ENCODE data around the gene C2orf76. TPM values are rescaled to one million over a fixed set of nuclear protein-coding genes. Genes with fewer than 3 reads are reported as not detected.
"Not testable (repeated sequence)": the region's sequence is repeated elsewhere in the genome, so short reads cannot be mapped to it uniquely, and the experiment has no call there.

Gene C2orf76
- polyA plus RNA-seq, 3 donors = 24.4 to 27.4 (median 27.3) TPM

- no peak for DNase-seq (ENCODE audit: low read depth in 3 of 3, low spot score in 2 of 3)
Observed at GRCh38 chr2:119377993-119378345, 11.3 kb upstream of the C2orf76 start.

DNA sequence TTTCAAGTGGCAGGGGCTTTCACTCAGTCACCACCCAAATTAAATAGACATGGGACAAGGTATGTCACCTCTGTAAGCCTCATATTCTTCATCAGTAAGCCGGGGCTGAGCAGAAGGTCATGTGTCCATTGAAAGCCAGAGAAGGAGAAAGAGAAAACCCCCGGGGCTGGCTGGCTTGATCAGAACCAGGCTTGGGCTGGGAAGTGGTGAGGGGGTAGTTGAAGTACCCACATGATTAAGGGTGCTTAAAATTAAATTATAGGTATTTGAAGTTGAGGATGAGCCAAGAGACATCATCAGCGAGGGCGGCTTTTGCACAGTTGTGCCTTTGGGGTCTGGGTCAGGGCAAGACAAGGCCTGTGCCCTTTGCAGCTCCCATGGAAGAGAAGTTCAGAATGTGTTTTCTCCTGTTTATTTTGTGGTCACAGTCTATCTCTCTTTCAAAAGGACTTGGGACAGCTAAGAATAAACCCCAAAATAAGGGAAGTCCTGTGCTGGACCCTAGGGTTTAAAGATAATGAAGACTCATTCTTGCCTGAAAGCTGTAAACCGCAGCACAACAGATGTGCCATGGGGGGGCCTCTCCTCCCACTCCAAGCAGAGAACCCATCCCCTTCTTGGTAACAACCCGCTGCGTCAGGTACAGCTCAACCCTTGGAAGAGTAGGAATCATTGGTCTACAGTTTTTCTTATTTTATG lies 10.8 kb upstream of the C2orf76 start:
- no peak for DNase-seq (ENCODE audit: low read depth in 3 of 3, low spot score in 2 of 3)

- no peak for DNase-seq (ENCODE audit: low read depth in 3 of 3, low spot score in 2 of 3)
Observed at GRCh38 chr2:119376810-119377209, 10.2 kb upstream of the C2orf76 start.

DNA sequence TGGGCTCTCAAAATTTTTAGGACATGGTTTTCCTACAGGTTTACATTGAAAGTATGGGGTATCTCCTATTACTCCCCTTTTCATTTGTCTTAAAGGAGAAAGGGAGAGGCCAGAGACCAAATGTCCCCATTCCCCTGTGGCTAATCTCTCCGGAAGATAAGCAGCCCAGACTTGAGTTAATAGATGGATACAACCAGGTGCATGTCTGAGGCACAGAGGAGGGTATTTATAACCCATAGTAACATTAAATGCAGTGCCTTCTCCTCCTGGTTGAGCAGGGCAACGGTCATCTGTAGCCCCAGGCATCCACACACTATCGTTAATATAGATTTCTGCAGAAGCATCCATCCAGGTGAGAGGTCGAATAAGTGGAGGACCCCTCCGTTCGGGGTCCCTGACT lies 9.8 kb upstream of the C2orf76 start:
- not testable (repeated sequence) for DNase-seq (ENCODE audit: low read depth in 3 of 3, low spot score in 2 of 3)

DNA sequence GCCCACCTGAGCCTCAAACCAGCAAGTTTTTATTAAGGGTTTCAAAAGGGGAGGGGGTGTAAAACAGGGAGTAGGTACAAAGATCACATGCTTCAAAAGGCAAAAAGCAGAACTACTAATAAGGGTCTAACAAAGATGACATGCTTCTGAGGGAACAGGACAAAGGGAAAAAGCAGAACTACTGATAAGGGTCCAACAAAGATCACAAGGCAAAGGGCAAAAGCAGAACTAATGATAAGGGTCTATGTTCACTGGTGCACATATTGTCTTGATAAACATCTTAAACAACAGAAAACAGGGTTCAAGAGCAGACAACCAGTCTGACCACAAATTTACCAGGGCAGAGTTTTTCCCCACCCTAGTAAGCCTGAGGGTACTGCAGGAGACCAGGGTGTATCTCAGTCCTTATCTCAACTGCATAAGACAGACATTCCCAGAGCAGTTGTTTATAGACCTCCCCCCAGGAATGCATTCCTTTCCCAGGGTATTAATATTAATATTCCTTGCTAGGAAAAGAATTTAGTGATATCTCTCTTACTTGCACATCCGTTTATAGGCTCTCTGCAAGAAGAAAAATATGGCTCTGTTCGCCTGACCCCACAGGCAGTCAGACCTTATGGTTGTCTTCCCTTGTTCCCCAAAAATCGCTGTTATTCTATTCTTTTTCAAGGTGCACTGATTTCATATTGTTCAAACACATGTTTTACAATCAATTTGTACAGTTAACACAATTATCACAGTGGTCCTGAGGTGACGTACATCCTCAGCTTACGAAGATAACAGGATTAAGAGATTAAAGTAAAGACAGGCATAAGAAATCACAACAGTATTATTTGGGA lies 7.5 kb upstream of the C2orf76 start:
- not testable (repeated sequence) for DNase-seq (ENCODE audit: low read depth in 3 of 3, low spot score in 2 of 3)

DNA sequence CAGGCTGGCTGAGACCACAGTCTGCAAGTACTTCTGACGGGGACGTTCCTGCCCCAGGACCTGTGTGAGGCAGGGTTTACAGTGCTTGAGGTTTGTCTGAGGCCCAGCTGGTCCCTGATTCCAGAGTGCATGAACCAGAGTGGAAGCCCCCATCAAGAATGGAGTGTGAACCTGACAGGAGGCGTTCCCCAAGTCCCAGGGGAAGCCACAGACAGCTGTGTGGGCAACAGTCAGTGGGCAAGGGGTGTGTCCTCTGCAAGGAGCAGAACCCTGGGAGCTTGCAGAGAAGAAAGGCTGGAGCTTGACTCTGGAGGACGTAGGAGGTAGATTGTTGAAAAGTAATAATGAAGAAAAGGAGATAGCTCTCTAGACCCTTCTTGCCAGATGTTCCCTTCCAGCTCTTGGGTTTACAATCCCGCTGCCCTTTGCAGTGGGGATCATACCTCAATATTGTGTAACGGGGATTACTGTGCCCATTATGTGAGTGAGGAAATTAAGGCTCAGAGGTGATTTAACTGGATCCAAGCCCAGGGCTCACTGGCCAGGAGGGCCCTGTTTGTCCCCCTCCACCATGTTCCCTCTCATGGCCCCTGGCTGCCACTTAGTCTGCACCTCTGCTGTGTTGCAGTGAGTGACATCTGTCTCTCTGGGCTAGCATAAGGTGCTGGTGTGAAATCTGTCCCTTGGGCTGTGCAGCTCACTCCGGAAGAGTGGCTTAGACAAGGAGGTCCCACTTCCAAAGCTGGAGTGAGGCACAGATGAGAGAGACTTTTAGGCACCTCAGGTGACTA lies 6.3 kb upstream of the C2orf76 start:
- no peak for DNase-seq (ENCODE audit: low read depth in 3 of 3, low spot score in 2 of 3)

GRCh38 chr2:119371111-119371510 lies 4.5 kb upstream of the C2orf76 start:
- DNase-seq (ENCODE audit: low read depth in 3 of 3, low spot score in 2 of 3) = no peak

GRCh38 chr2:119369845-119370244 lies 3.2 kb upstream of the C2orf76 start:
- DNase-seq (ENCODE audit: low read depth in 3 of 3, low spot score in 2 of 3) = no peak

DNA sequence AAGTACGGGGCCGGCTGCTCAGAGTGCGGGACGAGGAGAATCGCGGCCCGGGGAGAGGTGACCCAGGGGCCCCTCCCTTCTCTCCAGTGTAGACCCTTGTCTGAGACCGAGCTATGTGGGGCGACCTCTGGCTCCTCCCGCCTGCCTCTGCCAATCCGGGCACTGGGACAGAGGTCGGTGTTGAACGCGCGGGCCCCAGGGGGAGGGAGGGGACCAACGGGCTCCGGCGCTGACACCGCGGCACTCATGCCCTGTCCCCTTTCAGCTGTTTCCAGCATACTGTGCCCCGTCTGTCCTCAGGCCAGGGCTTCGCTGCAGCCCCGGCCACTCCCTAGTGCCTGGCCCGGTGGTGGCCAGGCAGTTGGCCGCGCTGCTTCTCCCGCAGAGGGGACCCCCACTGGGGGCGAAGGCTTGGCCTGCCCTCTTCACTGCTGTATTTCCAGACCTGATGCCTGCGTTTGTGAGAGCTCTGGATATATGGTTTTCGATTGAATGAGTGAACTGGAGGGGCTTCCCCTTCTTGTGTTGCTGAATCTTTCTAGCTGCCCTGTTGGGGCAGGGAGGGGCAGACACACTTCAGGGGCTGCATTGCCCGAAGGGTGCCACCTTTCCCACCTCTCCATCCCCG lies 952 bp upstream of the C2orf76 start:
- peak in 1 of 3 donors; percentile 18 for DNase-seq (ENCODE audit: low read depth in 3 of 3, low spot score in 2 of 3)

DNA sequence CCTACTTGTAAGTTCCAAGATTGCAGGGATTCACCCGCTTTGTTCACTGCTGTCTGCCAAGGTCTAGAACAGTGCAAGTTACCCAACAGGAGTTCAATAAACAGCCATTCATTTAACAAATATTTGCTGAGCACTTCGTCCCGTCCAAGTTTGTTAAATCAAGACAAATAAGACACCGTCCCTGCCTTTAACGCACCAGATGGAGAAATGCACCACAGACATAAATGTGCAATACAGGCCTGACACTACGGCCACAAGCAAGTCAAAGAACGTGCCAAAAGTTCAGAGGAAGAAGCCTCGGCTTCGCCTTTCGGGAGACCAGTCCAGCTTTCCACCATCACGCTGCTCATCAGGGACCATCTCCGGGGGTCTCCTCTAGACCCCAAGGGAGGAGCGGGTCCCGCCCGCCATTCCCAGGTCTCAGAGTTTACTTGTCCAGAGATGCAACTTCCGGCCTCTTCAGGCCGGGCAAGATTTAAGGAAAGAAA lies 429 bp downstream of the C2orf76 start:
- peak in 2 of 3 donors; percentile 14 to 29 for DNase-seq (ENCODE audit: low read depth in 3 of 3, low spot score in 2 of 3)

DNA sequence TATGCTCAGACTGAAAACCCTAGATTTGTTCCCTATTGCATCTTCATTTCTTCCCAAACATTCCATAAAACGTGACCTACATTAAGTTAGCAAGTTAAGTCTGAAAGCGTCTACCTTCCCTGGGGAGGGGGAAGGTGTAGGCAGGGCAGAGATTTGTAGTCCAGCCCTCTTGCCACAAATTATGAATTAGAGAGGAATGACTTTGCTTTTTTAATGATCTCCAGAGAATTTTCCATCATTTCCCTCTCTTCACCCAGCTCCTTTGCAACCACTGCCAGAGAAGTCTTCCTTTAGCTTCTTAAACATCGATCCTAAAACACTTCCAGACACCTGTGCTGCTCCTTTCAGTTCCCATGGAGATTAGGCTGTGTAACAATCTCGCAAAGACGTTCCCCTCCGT lies 1.2 kb downstream of the C2orf76 start:
- no peak for DNase-seq (ENCODE audit: low read depth in 3 of 3, low spot score in 2 of 3)

GRCh38 chr2:119364798-119365197 lies 1.8 kb downstream of the C2orf76 start:
- no peak for DNase-seq (ENCODE audit: low read depth in 3 of 3, low spot score in 2 of 3)

DNA sequence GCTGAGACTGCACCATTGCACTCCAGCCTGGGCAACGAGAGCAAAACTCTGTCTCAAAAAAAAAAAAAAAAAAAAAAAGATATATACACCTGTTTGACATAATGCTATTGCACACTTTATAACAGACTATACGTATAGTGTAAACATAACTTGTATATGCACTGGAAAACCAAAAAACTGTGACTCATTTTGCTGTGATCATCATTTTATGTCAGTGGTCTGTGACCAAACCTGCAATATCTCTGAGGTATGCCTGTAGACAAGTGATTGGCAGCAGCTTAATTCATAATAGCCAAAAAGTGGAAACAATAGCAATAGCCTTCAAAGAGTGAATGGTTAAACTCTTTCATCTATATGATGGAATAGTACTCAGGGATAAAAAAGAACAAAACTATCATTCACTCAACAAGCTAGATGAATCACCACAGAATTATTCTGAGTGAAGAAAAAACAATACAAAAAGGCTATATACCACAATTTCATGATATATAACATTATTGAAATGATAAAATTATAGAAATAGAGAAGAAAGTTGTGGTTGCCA lies 6.1 kb downstream of the C2orf76 start:
- DNase-seq (ENCODE audit: low read depth in 3 of 3, low spot score in 2 of 3) = no peak

DNA sequence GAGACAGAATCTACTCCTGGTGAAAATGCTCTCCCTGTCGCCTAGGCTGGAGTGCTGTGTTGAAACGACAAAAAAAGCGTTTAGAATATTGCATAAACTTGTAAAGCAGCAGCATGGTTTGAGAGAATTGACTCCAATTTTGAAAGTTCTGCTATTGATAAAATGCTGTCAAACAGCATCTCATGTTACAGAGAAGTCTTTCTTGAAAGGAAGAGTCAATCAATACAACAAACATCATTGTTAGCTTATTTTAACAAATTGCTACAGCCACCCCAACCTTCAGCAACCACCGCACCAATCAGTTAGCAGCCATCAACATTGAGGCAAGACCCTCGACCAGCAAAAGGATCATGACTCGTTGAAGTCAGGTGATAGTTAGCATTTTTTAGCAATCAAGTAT lies 6.9 kb downstream of the C2orf76 start:
- DNase-seq (ENCODE audit: low read depth in 3 of 3, low spot score in 2 of 3) = no peak

GRCh38 chr2:119354860-119355259 lies 11.8 kb downstream of the C2orf76 start:
- no peak for DNase-seq (ENCODE audit: low read depth in 3 of 3, low spot score in 2 of 3)

- DNase-seq (ENCODE audit: low read depth in 3 of 3, low spot score in 2 of 3) = no peak
Observed at GRCh38 chr2:119352357-119352756, 14.3 kb downstream of the C2orf76 start.

- no peak for DNase-seq (ENCODE audit: low read depth in 3 of 3, low spot score in 2 of 3)
Observed at GRCh38 chr2:119350311-119350998, 16.2 kb downstream of the C2orf76 start.

DNA sequence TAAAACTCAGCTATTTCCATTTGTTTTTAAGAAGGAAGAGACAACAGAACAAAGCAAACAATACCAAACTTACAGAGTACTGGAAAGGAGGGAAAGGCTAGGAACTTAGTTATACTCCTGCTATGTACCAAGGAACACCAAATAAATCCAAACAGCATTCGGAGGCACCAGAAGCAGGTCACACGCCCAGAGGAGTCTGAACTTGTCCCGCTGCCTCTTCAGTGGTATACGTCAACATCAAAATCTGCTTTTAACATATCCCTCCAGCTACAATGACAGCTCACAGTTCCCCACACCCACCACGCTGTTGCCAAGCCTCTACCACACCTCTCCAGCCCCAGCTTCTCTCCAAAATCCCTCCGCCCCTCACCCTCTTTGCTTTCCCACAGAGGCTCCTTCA lies 17.3 kb downstream of the C2orf76 start:
- no peak for DNase-seq (ENCODE audit: low read depth in 3 of 3, low spot score in 2 of 3)

GRCh38 chr2:119341684-119342083 lies 24.9 kb downstream of the C2orf76 start:
- no peak for DNase-seq (ENCODE audit: low read depth in 3 of 3, low spot score in 2 of 3)

DNA sequence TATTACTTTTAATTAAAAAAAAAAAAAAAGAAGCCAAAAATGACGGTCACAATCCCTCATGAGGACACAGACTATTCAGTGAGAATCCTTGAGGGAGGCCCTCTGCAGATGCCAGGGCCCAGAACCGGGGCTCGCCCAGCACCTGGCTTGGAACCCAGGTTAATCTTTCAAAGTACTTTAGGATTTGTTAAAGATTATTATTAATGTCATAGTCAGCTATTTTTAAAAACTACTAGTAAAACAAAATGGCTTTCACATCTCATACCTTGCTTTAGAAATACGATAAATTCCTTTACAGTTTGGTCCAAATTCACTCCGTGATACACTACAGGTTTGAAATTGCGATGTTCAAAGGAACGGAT lies 27.1 kb downstream of the C2orf76 start:
- no peak for DNase-seq (ENCODE audit: low read depth in 3 of 3, low spot score in 2 of 3)

Data from right renal cortex interstitium (tissue), 3 donors.